ENCODE measurements around the gene PPIB. TPM values are rescaled to one million over a fixed set of nuclear protein-coding genes. Genes with fewer than 3 reads are reported as not detected.
A peak's percentile ranks its signal among the peaks of the same experiment; 100 is the strongest.

Gene PPIB
- total and polyA plus RNA-seq, 3 experiments from 2014 or later = 384 to 715 (median 385) TPM

GRCh38 chr15:64163659-64164362 is 989 bp upstream of the PPIB start:
- Mint-ChIP-seq H3K27me3 (no peaks in the 10 kb centered on the region), H3K4me1 (peaks cover 30 to 48% (median 48%) of the 10 kb centered on the region in 3 donors), H3K27ac (peak overlapping the region; percentile 79 to 98 (median 96)), H3K36me3 (peaks cover 6 to 24% (median 8%) of the 10 kb centered on the region in 3 donors), H3K4me3 (peak overlapping the region; percentile 86 to 97 (median 89)), H3K9me3 (no peaks in the 10 kb centered on the region)
- peaks cover 16% of the 10 kb centered on the region for H3K36me3 ChIP-seq (ENCODE audit: insufficient read depth, low read length)
- peak overlapping the region; percentile 56 for H3K4me3 ChIP-seq (ENCODE audit: low read length)
- ChIA-PET POLR2A (interaction anchor here (0.6 to 3.0 kb wide), 8 partner anchors 11 to 1420 kb away, joined by 4 to 20 read pairs (median 7); partner anchors contain the start of genes CIAO2A, SNX1, SNX22 and TRIP4), CTCF (interaction anchor here (0.9 to 4.3 kb wide), 4 partner anchors 8 to 731 kb away, joined by 3 to 35 read pairs (median 4); partner anchors contain the start of gene TRIP4)
- peak overlapping the region; percentile 71 for H3K27ac ChIP-seq (ENCODE audit: low read depth, low read length)
- H3K9me3 ChIP-seq (ENCODE audit: low read length) = no peaks in the 10 kb centered on the region
- H3K27me3 ChIP-seq (ENCODE audit: insufficient read depth, low read length, poor library complexity, severe bottlenecking) = no peaks in the 10 kb centered on the region
- DNase-seq = no peak
- H3K4me1 ChIP-seq (ENCODE audit: insufficient read depth, low read length) = peaks cover 35% of the 10 kb centered on the region

GRCh38 chr15:64162478-64162868 is 349 bp downstream of the PPIB start:
- peaks cover 12 to 38% (median 16%) of the 10 kb centered on the region in 3 donors for H3K36me3 Mint-ChIP-seq
- ChIA-PET POLR2A (interaction anchor here (0.6 to 3.0 kb wide), 6 partner anchors 9 to 225 kb away, joined by 4 to 20 read pairs (median 9); partner anchors contain the start of genes CIAO2A, SNX1, SNX22 and TRIP4), CTCF (interaction anchor here (1.4 to 4.3 kb wide), 3 partner anchors 9 to 519 kb away, joined by 4 to 35 read pairs (median 5); no protein-coding TSS in a partner anchor)
- Histone ChIP-seq H3K27ac (ENCODE audit: low read depth, low read length) (peak overlapping the region; percentile 77), H3K4me3 (ENCODE audit: low read length) (peak overlapping the region; percentile 65), H3K9me3 (ENCODE audit: low read length) (no peaks in the 10 kb centered on the region), H3K4me1 (ENCODE audit: insufficient read depth, low read length) (peaks cover 37% of the 10 kb centered on the region), H3K36me3 (ENCODE audit: insufficient read depth, low read length) (peaks cover 29% of the 10 kb centered on the region), H3K27me3 (ENCODE audit: insufficient read depth, low read length, poor library complexity, severe bottlenecking) (no peaks in the 10 kb centered on the region)
- DNase-seq = peak in 2 of 5 donors; percentile 20 to 57
- H3K27me3 Mint-ChIP-seq = no peaks in the 10 kb centered on the region
- no peaks in the 10 kb centered on the region for H3K9me3 Mint-ChIP-seq
- H3K27ac Mint-ChIP-seq = peak overlapping the region; percentile 78 to 97 (median 94)
- peaks cover 38 to 61% (median 60%) of the 10 kb centered on the region in 3 donors for H3K4me1 Mint-ChIP-seq
- H3K4me3 Mint-ChIP-seq = peak overlapping the region; percentile 88 to 97 (median 90)

- CTCF ChIA-PET = interaction anchor here (1.2 to 4.3 kb wide), 3 partner anchors 8 to 520 kb away, joined by 4 to 35 read pairs (median 4); partner anchors contain the start of gene TRIP4
- Histone ChIP-seq H3K36me3 (ENCODE audit: insufficient read depth, low read length) (peaks cover 35% of the 10 kb centered on the region), H3K27ac (ENCODE audit: low read depth, low read length) (peak overlapping the region; percentile 77), H3K9me3 (ENCODE audit: low read length) (no peaks in the 10 kb centered on the region), H3K27me3 (ENCODE audit: insufficient read depth, low read length, poor library complexity, severe bottlenecking) (no peaks in the 10 kb centered on the region), H3K4me1 (ENCODE audit: insufficient read depth, low read length) (peaks cover 37% of the 10 kb centered on the region), H3K4me3 (ENCODE audit: low read length) (peak overlapping the region; percentile 65)
- Mint-ChIP-seq H3K27me3 (no peaks in the 10 kb centered on the region), H3K4me1 (peaks cover 38 to 60% (median 56%) of the 10 kb centered on the region in 3 donors), H3K4me3 (peak overlapping the region; percentile 88 to 97 (median 90)), H3K27ac (peak overlapping the region; percentile 78 to 97 (median 94)), H3K36me3 (peaks cover 12 to 44% (median 16%) of the 10 kb centered on the region in 3 donors), H3K9me3 (no peaks in the 10 kb centered on the region)
- POLR2A ChIA-PET = interaction anchor here (0.6 to 3.0 kb wide), 7 partner anchors 9 to 226 kb away, joined by 3 to 20 read pairs (median 9); partner anchors contain the start of genes CIAO2A, SNX1, SNX22 and TRIP4
- DNase-seq = no peak
Observed at GRCh38 chr15:64161688-64162477, 939 bp downstream of the PPIB start.

- Mint-ChIP-seq H3K27me3 (peaks cover under 1 to 1% of the 10 kb centered on the region in 2 donors), H3K4me3 (peak overlapping the region in 2 of 7 donors; percentile 1 to 14), H3K9me3 (no peaks in the 10 kb centered on the region), H3K36me3 (peaks cover 12 to 69% (median 16%) of the 10 kb centered on the region in 3 donors), H3K4me1 (peaks cover 34 to 43% (median 38%) of the 10 kb centered on the region in 3 donors), H3K27ac (peak overlapping the region in 4 of 8 donors; percentile 10 to 85 (median 77))
- no peak overlapping the region for H3K4me3 ChIP-seq (ENCODE audit: low read length)
- peaks cover 55% of the 10 kb centered on the region for H3K36me3 ChIP-seq (ENCODE audit: insufficient read depth, low read length)
- CTCF ChIA-PET = no interaction called here
- POLR2A ChIA-PET = no interaction called here
- H3K27ac ChIP-seq (ENCODE audit: low read depth, low read length) = no peak overlapping the region
- DNase-seq = no peak
- no peaks in the 10 kb centered on the region for H3K9me3 ChIP-seq (ENCODE audit: low read length)
- peaks cover 32% of the 10 kb centered on the region for H3K4me1 ChIP-seq (ENCODE audit: insufficient read depth, low read length)
- no peaks in the 10 kb centered on the region for H3K27me3 ChIP-seq (ENCODE audit: insufficient read depth, low read length, poor library complexity, severe bottlenecking)
Observed at GRCh38 chr15:64158363-64159134, 4.3 kb downstream of the PPIB start.

- H3K27ac Mint-ChIP-seq = peak overlapping the region in 4 of 8 donors; percentile 24 to 80 (median 38)
- CTCF ChIA-PET = interaction anchor here (0.7 kb wide), 1 partner anchor 24 kb away, joined by 3 read pairs; no protein-coding TSS in a partner anchor
- DNase-seq = no peak
- Histone ChIP-seq H3K9me3 (ENCODE audit: low read length) (no peaks in the 10 kb centered on the region), H3K27ac (ENCODE audit: low read depth, low read length) (no peak overlapping the region), H3K4me3 (ENCODE audit: low read length) (no peak overlapping the region), H3K36me3 (ENCODE audit: insufficient read depth, low read length) (peaks cover 55% of the 10 kb centered on the region), H3K27me3 (ENCODE audit: insufficient read depth, low read length, poor library complexity, severe bottlenecking) (peaks cover 5% of the 10 kb centered on the region), H3K4me1 (ENCODE audit: insufficient read depth, low read length) (peaks cover 38% of the 10 kb centered on the region)
- H3K9me3 Mint-ChIP-seq = no peaks in the 10 kb centered on the region
- H3K36me3 Mint-ChIP-seq = peaks cover 12 to 69% (median 16%) of the 10 kb centered on the region in 3 donors
- H3K4me1 Mint-ChIP-seq = peaks cover 37 to 48% (median 38%) of the 10 kb centered on the region in 3 donors
- H3K4me3 Mint-ChIP-seq = peak overlapping the region in 2 of 7 donors; percentile 37 to 66
- peaks cover 4 to 5% of the 10 kb centered on the region in 2 donors for H3K27me3 Mint-ChIP-seq
- POLR2A ChIA-PET = no interaction called here
Observed at GRCh38 chr15:64157599-64158125, 5.2 kb downstream of the PPIB start.

GRCh38 chr15:64156652-64157331 is 6.0 kb downstream of the PPIB start:
- Mint-ChIP-seq H3K4me3 (peak overlapping the region in 3 of 7 donors; percentile 13 to 79 (median 66)), H3K27me3 (peaks cover 4 to 8% of the 10 kb centered on the region in 2 donors), H3K9me3 (no peaks in the 10 kb centered on the region), H3K27ac (peak overlapping the region in 1 of 8 donors; percentile 54), H3K4me1 (peaks cover 32 to 46% (median 34%) of the 10 kb centered on the region in 3 donors), H3K36me3 (peaks cover 12 to 63% (median 16%) of the 10 kb centered on the region in 3 donors)
- Histone ChIP-seq H3K36me3 (ENCODE audit: insufficient read depth, low read length) (peaks cover 55% of the 10 kb centered on the region), H3K27ac (ENCODE audit: low read depth, low read length) (no peak overlapping the region), H3K9me3 (ENCODE audit: low read length) (no peaks in the 10 kb centered on the region), H3K27me3 (ENCODE audit: insufficient read depth, low read length, poor library complexity, severe bottlenecking) (peaks cover 9% of the 10 kb centered on the region), H3K4me3 (ENCODE audit: low read length) (no peak overlapping the region), H3K4me1 (ENCODE audit: insufficient read depth, low read length) (peaks cover 38% of the 10 kb centered on the region)
- no peak for DNase-seq
- ChIA-PET CTCF (interaction anchor here (0.7 kb wide), 1 partner anchor 25 kb away, joined by 3 read pairs; no protein-coding TSS in a partner anchor), POLR2A (no interaction called here)

Measured in CD8-positive, alpha-beta memory T cell (primary cell).